Heart left ventricle (tissue), 16 donors: ENCODE data around the gene CLRN2. TPM values are rescaled to one million over a fixed set of nuclear protein-coding genes. Genes with fewer than 3 reads are reported as not detected.

ENCODE experiments used
- ATAC-seq, 4 donors: fragments of 200-7000 bp; cut with Tn5 transposase; one replicate each; pipeline ENCODE4 v1.9.1; 2020 to 2022; ENCODE audit warnings: moderate library complexity in 4 of 4, mild to moderate bottlenecking in 3 of 4, moderate number of reproducible peaks in 1 of 4
- DNase-seq, 5 donors: peaks; one replicate each; pipeline ENCODE4 v3.0.0-alpha.2; 2020
- H3K27ac ChIP-seq, 12 donors: fragments of 200-600 bp; sonication (generic) in 4 of 12; one replicate each; pipeline versions ENCODE4 v1.5.0 to v1.8.0; 2016 to 2022; ENCODE audit warnings: mild to moderate bottlenecking in 2 of 12
- H3K27me3 ChIP-seq, 9 donors: fragments of 200-600 bp; sonication (generic) in 2 of 9; one replicate each; pipeline versions ENCODE4 v1.5.1 to v1.8.0; 2016 to 2022; ENCODE audit warnings: mild to moderate bottlenecking in 3 of 9
- H3K36me3 ChIP-seq, 9 donors: fragments of 200-600 bp; sonication (generic) in 2 of 9; one replicate each; pipeline versions ENCODE4 v1.5.0 to v1.8.0; 2018 to 2022; ENCODE audit warnings: mild to moderate bottlenecking in 2 of 9
- H3K4me1 ChIP-seq, 12 donors: fragments of 200-600 bp; sonication (generic) in 4 of 12; one replicate each; pipeline versions ENCODE4 v1.5.0 to v1.8.0; 2016 to 2022; ENCODE audit warnings: mild to moderate bottlenecking in 3 of 12
- H3K4me3 ChIP-seq, 12 donors: fragments of 200-600 bp; sonication (generic) in 4 of 12; one replicate each; pipeline versions ENCODE4 v1.5.0 to v1.8.0; 2017 to 2022; ENCODE audit warnings: mild to moderate bottlenecking in 9 of 12, moderate library complexity in 4 of 12
- H3K9me3 ChIP-seq, 12 donors: fragments of 200-600 bp; sonication (generic) in 4 of 12; one replicate each; pipeline versions ENCODE4 v1.5.0 to v1.8.0; 2016 to 2022; ENCODE audit warnings: mild to moderate bottlenecking in 1 of 12
- CTCF ChIP-seq, 12 donors: fragments of 200-600 bp; sonication (generic) in 4 of 12; IDR thresholded peaks; one replicate each; pipeline versions ENCODE4 v1.5.0 to v1.8.0; 2018 to 2022; ENCODE audit warnings: antibody characterized with exemption in 12 of 12, mild to moderate bottlenecking in 5 of 12
- POLR2A ChIP-seq, 2 donors: fragments of 450-650 bp; IDR thresholded peaks; one replicate each; pipeline ENCODE4 v1.6.1; 2017; ENCODE audit warnings: antibody characterized with exemption in 2 of 2, mild to moderate bottlenecking in 2 of 2, moderate library complexity in 2 of 2
- WGBS, 4 donors: extraction: QIAGEN DNeasy Blood & Tissue Kit in 2 of 4; methylation state at CpG; one replicate each; pipeline versions ENCODE4 v1.1.5 to v1.1.7; 2013 to 2018; 5-methylcytosine and 5-hydroxymethylcytosine counted together
- intact Hi-C, 10 donors: fragments of 100-400 bp; cut with DNase I; formaldehyde crosslinking; loops; one replicate each; pipeline versions ENCODE4 v1.11.1 to v1.14.2; 2022
- polyA plus RNA-seq, 2 donors: library from polyadenylated mRNA; stranded (reverse); fragments of 200-250 nt; gene quantifications; one replicate each; pipeline ENCODE4 v1.2.3, GENCODE V29; 2013
- total RNA-seq, 9 donors: library from RNA; depleted of rRNA in 2 of 9; stranded (reverse); fragments of >200 nt in 2 of 9; fragmentation: NEBNext Ultra II Directional in 3 of 9; extraction: Animal tissue kit (Norgen Biotek cat#: 25700) in 3 of 9; gene quantifications; one replicate each; pipeline versions ENCODE4 v1.1.0 to v1.2.4, GENCODE V29; 2016 to 2023
- donor health status: ischemic (EF 13 %, LVEDD 7.1; RV severe dilation, severe dysfunction).
- donor health status: healthy with polysubstance abuse.
- donor health status: DM: no; HTN: yes; CAD: no.
- donor health status: DM: no; HTN: no; CAD: no.
- donor health status: ischemic (EF 25% LVEDD 6.9; RV normal size, moderate dysfunction).
- donor health status: ischemic (EF 25% LVEDD 5.7; RV mildly dilated, moderate dysfunction).
- donor health status: healthy.
- donor health status: DM: yes; HTN: yes; CAD: no.
- donor health status: ischemic (EF 35%, LVEDD 5.7; RV mildly dilated, moderate dysfunction).
- donor health status: nonischemic (EF 11% LVEDD 7.7; RV severe dilation, severe dysfunction).
- donor health status: DM: yes; HTN: yes; CAD: no.
- donor health status: PGD.
- donor health status: ischemic (EF 29% LVEDD 5.4; RV normal size, mild dysfunction).
- donor health status: nonischemic (EF 23%, LVEDD 6.1; RV moderate dilation, normal function).

The CLRN2 gene
- total and polyA plus RNA-seq, 11 donors, result not detected

- H3K4me3 ChIP-seq, result no peak overlapping the region
- TF ChIP-seq POLR2A (IDR thresholded peaks at IDR 0.05) (no peak), CTCF (IDR thresholded peaks at IDR 0.05) (no peak)
- no peak for ATAC-seq
- peaks cover 0 to 12% (median 0%) of the 10 kb centered on the region in 9 donors for H3K27me3 ChIP-seq
- H3K36me3 ChIP-seq, result no peaks in the 10 kb centered on the region
- 36 to 46% (median 43%) methylated on average over 1 of the region's 1 CpG for WGBS, 4 donors
- peaks cover 0 to 10% (median 5%) of the 10 kb centered on the region in 12 donors for H3K4me1 ChIP-seq
- no peak overlapping the region for H3K27ac ChIP-seq
- intact Hi-C loops, result no loop called here
- DNase-seq, result no peak
- no peaks in the 10 kb centered on the region for H3K9me3 ChIP-seq
Measured at GRCh38 chr4:17516980-17517379, 2.0 kb downstream of the CLRN2 start.

GRCh38 chr4:17517664-17518063 lies 2.7 kb downstream of the CLRN2 start:
- peaks cover 0 to 12% (median 0%) of the 10 kb centered on the region in 9 donors for H3K27me3 ChIP-seq
- TF ChIP-seq POLR2A (IDR thresholded peaks at IDR 0.05), result no peak
- no peak for TF ChIP-seq CTCF (IDR thresholded peaks at IDR 0.05)
- no peak overlapping the region for H3K4me3 ChIP-seq
- peaks cover 0 to 5% (median under 1%) of the 10 kb centered on the region in 12 donors for H3K4me1 ChIP-seq
- DNase-seq (no peak), ATAC-seq (no peak)
- no peaks in the 10 kb centered on the region for H3K9me3 ChIP-seq
- intact Hi-C loops, result no loop called here
- no peak overlapping the region for H3K27ac ChIP-seq
- WGBS, 4 donors, result 45 to 55% (median 49%) methylated on average over 5 of the region's 5 CpGs
- no peaks in the 10 kb centered on the region for H3K36me3 ChIP-seq

GRCh38 chr4:17521595-17521994 lies 6.6 kb downstream of the CLRN2 start:
- H3K36me3 ChIP-seq, result no peaks in the 10 kb centered on the region
- no peak for DNase-seq
- no peaks in the 10 kb centered on the region for H3K4me1 ChIP-seq
- H3K27ac ChIP-seq, result no peak overlapping the region
- H3K9me3 ChIP-seq, result no peaks in the 10 kb centered on the region
- peaks cover 0 to 12% (median 0%) of the 10 kb centered on the region in 9 donors for H3K27me3 ChIP-seq
- TF ChIP-seq POLR2A (IDR thresholded peaks at IDR 0.05), result no peak
- no peak for TF ChIP-seq CTCF (IDR thresholded peaks at IDR 0.05)
- intact Hi-C loops, result no loop called here
- WGBS, 4 donors, result 81 to 91% (median 83%) methylated on average over 5 of the region's 5 CpGs
- no peak overlapping the region for H3K4me3 ChIP-seq
- no peak for ATAC-seq

- ATAC-seq (no peak), DNase-seq (no peak)
- H3K4me3 ChIP-seq, result no peak overlapping the region
- TF ChIP-seq POLR2A (IDR thresholded peaks at IDR 0.05) (no peak), CTCF (IDR thresholded peaks at IDR 0.05) (no peak)
- WGBS, 4 donors, result 8 to 40% (median 33%) methylated on average over 2 of the region's 2 CpGs
- peaks cover 0 to 12% (median 0%) of the 10 kb centered on the region in 9 donors for H3K27me3 ChIP-seq
- H3K36me3 ChIP-seq, result no peaks in the 10 kb centered on the region
- H3K9me3 ChIP-seq, result no peaks in the 10 kb centered on the region
- intact Hi-C loops, result no loop called here
- H3K27ac ChIP-seq, result no peak overlapping the region
- no peaks in the 10 kb centered on the region for H3K4me1 ChIP-seq
Measured at GRCh38 chr4:17523662-17524061, 8.7 kb downstream of the CLRN2 start.
